HepG2 (cell line): ENCODE measurements around the gene COQ8B. TPM values are rescaled to one million over a fixed set of nuclear protein-coding genes. Genes with fewer than 3 reads are reported as not detected.

Experiments used
- ATAC-seq: fragments of 200-7000 bp; cut with Tn5 transposase; 3 replicates; pipeline ENCODE4 v1.9.1; 2020; ENCODE audit warnings: mild to moderate bottlenecking, moderate library complexity
- BruUV-seq: library from RNA; stranded (reverse); fragments of 400-500 nt; replicated peaks from 2 replicates; lab custom pipeline; 2021; lab: Mats Ljungman, UMichigan
- CTCF ChIA-PET: fragments of 300-600 bp; formaldehyde crosslinking; extraction: SDS; loops from one replicate; lab custom pipeline; 2021; ENCODE audit warnings: low total read pairs, inconsistent platforms, low intra/inter-chr PET ratio; lab: Yijun Ruan, JAX
- POLR2A ChIA-PET: fragments of 350-600 bp; sonication (Branson Sonifier 250); formaldehyde crosslinking; loops from one replicate; lab custom pipeline; 2020; ENCODE audit warnings: antibody characterized with exemption, inconsistent platforms; lab: Yijun Ruan, JAX
- DNase-seq: peaks from one replicate; pipeline ENCODE4 v3.0.0-alpha.2; 2015; ENCODE audit warnings: low spot score
- FAIRE-seq: peaks from 3 replicates; lab custom pipeline; 2011; peaks lifted over from hg19 to GRCh38; lab: Jason Lieb, UNC
- H2AFZ ChIP-seq: one replicate; pipeline ENCODE4 v1.6.1; 2011; ENCODE audit warnings: low read length, inconsistent platforms
- H3K27ac ChIP-seq: fragments of 300-600 bp; 3 replicates; pipeline ENCODE4 v1.8.0; 2011; ENCODE audit warnings: mixed run types, mild to moderate bottlenecking, mixed read lengths, low read length, inconsistent platforms; ENCODE audit not compliant: insufficient read depth; ENCODE audit errors: extremely low read length
- H3K27me3 ChIP-seq, 2 experiments: fragments of 200-600 bp in 1 of 2; 2 replicates in 1 of 2; 3 replicates in 1 of 2; pipeline versions ENCODE4 v1.6.0 to v1.8.0; 2011; ENCODE audit warnings: low read length in 2 of 2, mild to moderate bottlenecking in 2 of 2, moderate library complexity in 2 of 2, inconsistent platforms in 1 of 2; ENCODE audit not compliant: insufficient read depth in 2 of 2, control insufficient read depth in 1 of 2
- H3K36me3 ChIP-seq, 2 experiments: fragments of 200-600 bp in 1 of 2; replicated peaks in 1 of 2; 2 replicates in 1 of 2; 3 replicates in 1 of 2; pipeline versions ENCODE4 v1.5.1 to v1.8.0; 2011; ENCODE audit warnings: low read length in 2 of 2, inconsistent platforms in 1 of 2; ENCODE audit not compliant: insufficient read depth in 2 of 2, control insufficient read depth in 1 of 2
- H3K4me1 ChIP-seq: 2 replicates; pipeline ENCODE4 v1.5.1; 2012; ENCODE audit warnings: low read length, inconsistent platforms; ENCODE audit not compliant: insufficient read depth
- H3K4me2 ChIP-seq: 2 replicates; pipeline ENCODE4 v1.6.0; 2011; ENCODE audit warnings: low read depth, low read length, inconsistent platforms
- H3K4me3 ChIP-seq, 3 experiments: fragments of 200-600 bp in 1 of 3; sonication (generic), shearing (Covaris generic) in 1 of 3; replicated peaks in 1 of 3; 2 replicates each; pipeline ENCODE4 v1.5.1; 2011 to 2016; ENCODE audit warnings: low read length in 3 of 3, inconsistent platforms in 2 of 3, low read depth in 2 of 3, mild to moderate bottlenecking in 2 of 3, control low read depth in 1 of 3, mixed read lengths in 1 of 3; ENCODE audit not compliant: insufficient read depth in 1 of 3
- H3K79me2 ChIP-seq: one replicate; pipeline ENCODE4 v1.6.1; 2011; ENCODE audit warnings: low read length, inconsistent platforms; ENCODE audit not compliant: insufficient read depth
- H3K9ac ChIP-seq: 2 replicates; pipeline ENCODE4 v1.6.0; 2011; ENCODE audit warnings: mild to moderate bottlenecking, low read depth, low read length, inconsistent platforms; ENCODE audit not compliant: insufficient read depth
- H3K9me3 ChIP-seq: 2 replicates; pipeline ENCODE4 v1.5.1; 2012; ENCODE audit warnings: mild to moderate bottlenecking, low read length
- H4K20me1 ChIP-seq: 2 replicates; pipeline ENCODE4 v1.6.0; 2011; ENCODE audit warnings: inconsistent platforms, mild to moderate bottlenecking, low read length, moderate library complexity; ENCODE audit not compliant: insufficient read depth
- CREBL2 ChIP-seq: sonication (generic); formaldehyde crosslinking; IDR thresholded peaks from 2 replicates; pipeline ENCODE4 v1.8.1; 2023; ENCODE audit warnings: missing genetic modification reagents, mild to moderate bottlenecking, borderline replicate concordance
- CSRNP1 ChIP-seq: sonication (generic); formaldehyde crosslinking; IDR thresholded peaks from 2 replicates; pipeline ENCODE4 v1.8.1; 2023; ENCODE audit warnings: mild to moderate bottlenecking, missing genetic modification reagents
- HOXA7 ChIP-seq: sonication (generic); formaldehyde crosslinking; IDR thresholded peaks from 2 replicates; pipeline ENCODE4 v1.8.1; 2022; ENCODE audit warnings: mild to moderate bottlenecking, missing genetic modification reagents, moderate library complexity
- NFE2 ChIP-seq: sonication (generic); formaldehyde crosslinking; IDR thresholded peaks from 2 replicates; pipeline ENCODE4 v1.4.0; 2020; ENCODE audit warnings: missing genetic modification reagents
- ZBTB25 ChIP-seq: IDR thresholded peaks from 2 replicates; pipeline ENCODE4 v1.6.1; 2018; ENCODE audit warnings: missing genetic modification reagents
- ZFP1 ChIP-seq: IDR thresholded peaks from 2 replicates; pipeline ENCODE4 v1.6.1; 2016
- ZFY ChIP-seq: sonication (generic); formaldehyde crosslinking; IDR thresholded peaks from 2 replicates; pipeline ENCODE4 v1.4.0; 2020; ENCODE audit warnings: missing genetic modification reagents
- ZNF160 ChIP-seq: sonication (generic); formaldehyde crosslinking; IDR thresholded peaks from 2 replicates; pipeline ENCODE4 v1.8.0; 2022; ENCODE audit warnings: mild to moderate bottlenecking, inconsistent platforms, missing genetic modification reagents
- ZNF746 ChIP-seq: sonication (generic); formaldehyde crosslinking; IDR thresholded peaks from 2 replicates; pipeline ENCODE4 v1.8.0; 2022; ENCODE audit warnings: mild to moderate bottlenecking, missing genetic modification reagents
- WGBS: methylation state at CpG from one replicate; pipeline ENCODE4 v1.1.6; 2017; ENCODE audit warnings: low lambda C conversion rate; 5-methylcytosine and 5-hydroxymethylcytosine counted together
- in situ Hi-C: cut with HindIII; loops from 2 replicates; pipeline ENCODE4 v1.10.0; 2017; ENCODE audit warnings: low pct_unique_long_range_greater_than_20kb; ENCODE audit not compliant: extremely low pct_ligation_motif_present
- intact Hi-C: fragments of 100-400 bp; cut with micrococcal nuclease; formaldehyde crosslinking; loops from one replicate; pipeline ENCODE4 v1.10.0; 2022; ENCODE audit not compliant: unreplicated experiment
- polyA plus RNA-seq, 8 experiments: library from polyadenylated mRNA; depleted of rRNA in 3 of 8; stranded (reverse) in 7 of 8; unstranded in 1 of 8; fragments of >200 nt; fragmentation: Illumina TruSeq in 4 of 8; extraction: Trizol in 4 of 8; gene quantifications; 2 replicates each; pipeline versions ENCODE4 v1.2.1 to v1.2.3, GENCODE V29; 2011 to 2016; ENCODE audit warnings: low read depth in 4 of 8, missing spikeins in 1 of 8, mixed read lengths in 1 of 8; ENCODE audit not compliant: insufficient read depth in 1 of 8
- total RNA-seq, 5 experiments: library from RNA; depleted of rRNA; stranded (reverse); fragments of >200 nt; fragmentation: Illumina TruSeq; extraction: Trizol; gene quantifications; 2 replicates each; pipeline ENCODE4 v1.2.3, GENCODE V29; 2016; ENCODE audit warnings: low read depth in 1 of 5

The COQ8B gene
- total and polyA plus RNA-seq, 2 of the 13 experiments (the other 11 are each of a cell fraction or from before 2014, with no cell fraction given), result 12.3 to 17.2 TPM

GRCh38 chr19:40685016-40685526, 31.6 kb downstream of the COQ8B start:
- WGBS, result 100% methylated on average over 3 of the region's 3 CpGs
- H3K79me2 ChIP-seq, result no peaks in the 10 kb centered on the region
- no peak overlapping the region for H2AFZ ChIP-seq
- H3K4me2 ChIP-seq, result no peak overlapping the region
- ATAC-seq (no peak), FAIRE-seq (no peak), DNase-seq (no peak)
- in situ Hi-C loops, result no loop called here
- intact Hi-C loops, result no loop called here
- no peaks in the 10 kb centered on the region for H3K36me3 ChIP-seq
- H3K27ac ChIP-seq, result no peak overlapping the region
- no peaks in the 10 kb centered on the region for H3K4me1 ChIP-seq
- CTCF ChIA-PET, result no interaction called here
- POLR2A ChIA-PET, result no interaction called here
- no peaks in the 10 kb centered on the region for H4K20me1 ChIP-seq
- no TSS peak for BruUV-seq
- no peaks in the 10 kb centered on the region for H3K27me3 ChIP-seq
- no peak overlapping the region for H3K9ac ChIP-seq
- H3K9me3 ChIP-seq, result no peaks in the 10 kb centered on the region
- no peak for TF ChIP-seq ZFY (CRISPR knock-in tag)
- no peak for TF ChIP-seq NFE2
- TF ChIP-seq CREBL2 (CRISPR knock-in tag), result no peak
- no peak for TF ChIP-seq ZFP1 (CRISPR knock-in tag)
- TF ChIP-seq ZNF160 (CRISPR knock-in tag), result no peak
- TF ChIP-seq HOXA7, result no peak
- no peak for TF ChIP-seq CSRNP1 (CRISPR knock-in tag)
- no peak for TF ChIP-seq ZBTB25 (CRISPR knock-in tag)
- TF ChIP-seq ZNF746, result no peak
- no peak overlapping the region for H3K4me3 ChIP-seq
